ENCODE measurements around the gene ADCY3. TPM values are rescaled to one million over a fixed set of nuclear protein-coding genes. Genes with fewer than 3 reads are reported as not detected.

ADCY3 gene
- total and polyA plus RNA-seq, 10 of the 15 experiments (the other 5 are each of a cell fraction or from before 2014, with no cell fraction given) = 2.8 to 102 (median 50.4) TPM

GRCh38 chr2:24855726-24856125 lies 64.3 kb downstream of the ADCY3 start (continued):
- no peak for TF ChIP-seq CTCF (IDR thresholded peaks at IDR 0.05 in 2 of 3, conservative IDR thresholded peaks at IDR 0.05 in 1 of 3; ENCODE audit: control insufficient read depth in 2 of 3, extremely low read depth in 1 of 3, insufficient read depth in 1 of 3, low read depth in 3 of 3, low read length in 3 of 3)
- no peak for TF ChIP-seq GATAD2B (conservative IDR thresholded peaks at IDR 0.05; ENCODE audit: low read depth)
- no peak for TF ChIP-seq SREBF2 (IDR thresholded peaks at IDR 0.05; ENCODE audit: low read length)
- no peak for TF ChIP-seq ATF3 (IDR thresholded peaks at IDR 0.05; ENCODE audit: borderline replicate concordance, extremely low read depth, low read depth, low read length)
- TF ChIP-seq JUND (IDR thresholded peaks at IDR 0.05; ENCODE audit: low read depth, low read length) = no peak

GRCh38 chr2:24855022-24855622 lies 64.9 kb downstream of the ADCY3 start:
- H2AFZ ChIP-seq (ENCODE audit: control insufficient read depth, low read depth, low read length) = no peak overlapping the region
- BruUV-seq (replicated peaks) = no TSS peak
- H3K4me1 ChIP-seq (ENCODE audit: control insufficient read depth, insufficient read depth, low read length) = no peaks in the 10 kb centered on the region
- H3K9ac ChIP-seq (ENCODE audit: control insufficient read depth, insufficient read depth, low read length) = no peak overlapping the region
- no peak overlapping the region for H3K27ac ChIP-seq (ENCODE audit: control insufficient read depth, insufficient read depth)
- SMC1A ChIA-PET (ENCODE audit: uncharacterized antibody, unreplicated experiment) = no interaction called here
- intact Hi-C loops (cut with micrococcal nuclease; ENCODE audit: unreplicated experiment) (no loop called here), in situ Hi-C loops (cut with MboI) (no loop called here)
- H3K4me3 ChIP-seq = no peak overlapping the region
- POLR2A ChIA-PET = interaction anchor here (0.6 kb wide), 1 partner anchor 72 kb away, joined by 3 read pairs; no protein-coding TSS in a partner anchor
- H3K79me2 ChIP-seq (ENCODE audit: control insufficient read depth, insufficient read depth, low read length) = no peaks in the 10 kb centered on the region; the same call in 1 of the 2 replicates
- peaks cover 0 to 16% of the 10 kb centered on the region in 2 experiments; a peak in 3 of 4 replicates for H3K36me3 ChIP-seq (ENCODE audit: control insufficient read depth in 2 of 2, insufficient read depth in 2 of 2, low read length in 1 of 2)
- CTCF ChIA-PET = no interaction called here
- H3K4me2 ChIP-seq (ENCODE audit: control insufficient read depth, insufficient read depth) = no peak overlapping the region
- H3K27me3 ChIP-seq (replicated peaks in 1 of 2; ENCODE audit: control insufficient read depth in 2 of 2, insufficient read depth in 2 of 2, low read length in 1 of 2) = no peaks in the 10 kb centered on the region
- RAD21 ChIA-PET (ENCODE audit: unreplicated experiment) = no interaction called here
- peaks cover 2% of the 10 kb centered on the region; the same call in 1 of the 3 replicates for H3K9me3 ChIP-seq (replicated peaks; ENCODE audit: control insufficient read depth, insufficient read depth, low read length)
- 94% methylated on average over 8 of the region's 8 CpGs for WGBS (ENCODE audit: insufficient coverage, insufficient replicate concordance, low lambda C conversion rate, missing lambda C conversion rate)
- ATAC-seq (no peak), DNase-seq (ENCODE audit: low read depth, low spot score) (no peak), FAIRE-seq (no peak)
- no peaks in the 10 kb centered on the region for H4K20me1 ChIP-seq (ENCODE audit: control insufficient read depth, insufficient read depth)
- TF ChIP-seq SMC3 (IDR thresholded peaks at IDR 0.05; ENCODE audit: borderline replicate concordance, low read length) = no peak
- no peak for TF ChIP-seq PAX8 (IDR thresholded peaks at IDR 0.05)
- TF ChIP-seq RELA (IDR thresholded peaks at IDR 0.05; ENCODE audit: borderline replicate concordance, partially characterized antibody) = no peak
- TF ChIP-seq SIN3A (IDR thresholded peaks at IDR 0.05; ENCODE audit: low read depth, low read length) = no peak
- no peak for TF ChIP-seq ZBTB33 (IDR thresholded peaks at IDR 0.05)
- no peak for TF ChIP-seq TARDBP (IDR thresholded peaks at IDR 0.05; ENCODE audit: borderline replicate concordance)
- TF ChIP-seq E2F8 (IDR thresholded peaks at IDR 0.05; ENCODE audit: low read depth, partially characterized antibody) = no peak
- TF ChIP-seq MAX (IDR thresholded peaks at IDR 0.05; ENCODE audit: low read depth, low read length) = no peak
- no peak for TF ChIP-seq TCF7 (IDR thresholded peaks at IDR 0.05; ENCODE audit: borderline replicate concordance)
